Measurements from ENCODE around the gene BARX2. TPM values are rescaled to one million over a fixed set of nuclear protein-coding genes. Genes with fewer than 3 reads are reported as not detected.

BARX2 gene
- total RNA-seq, 2 experiments from 2014 or later, result 0.29 to 0.71 TPM

DNA sequence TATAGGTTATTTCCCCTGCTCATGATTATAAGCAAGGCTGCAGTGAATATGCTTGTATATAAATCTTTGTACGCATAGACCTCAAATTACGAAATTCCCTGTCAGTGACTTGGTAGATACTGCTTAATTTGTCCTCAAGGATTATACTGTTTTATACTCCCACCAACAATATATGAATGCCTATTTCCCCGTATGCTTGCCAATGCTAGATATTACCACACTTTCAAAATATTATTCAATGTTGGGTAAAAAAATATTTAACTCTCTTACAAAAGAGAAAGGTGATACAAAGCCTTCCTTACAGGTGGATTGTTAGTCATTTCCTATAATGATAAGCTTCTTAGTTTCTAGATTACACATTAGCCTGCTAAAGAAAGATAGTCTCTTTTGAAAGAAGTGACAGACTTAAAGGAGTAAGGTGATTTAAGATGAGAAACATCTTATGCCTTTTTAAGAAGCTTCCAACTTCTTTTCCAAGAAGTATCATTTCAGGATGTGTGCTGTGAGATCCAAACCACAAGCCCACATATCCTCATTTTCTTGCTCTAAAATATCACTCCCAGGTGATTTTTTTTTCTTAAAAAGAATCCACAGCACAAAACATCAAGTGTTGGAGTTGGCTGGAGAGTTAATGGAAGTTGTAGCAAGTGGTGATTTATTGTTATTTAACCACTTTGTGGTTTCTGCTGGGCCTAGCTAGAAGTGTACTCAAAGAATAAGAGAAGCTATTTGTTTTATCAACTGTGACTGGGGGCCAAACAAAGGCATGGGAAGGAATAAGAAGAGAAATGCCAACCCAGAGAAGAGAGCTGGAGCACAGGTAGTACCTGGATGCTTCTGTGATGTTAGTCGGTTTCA lies 59.2 kb downstream of the BARX2 start:
- CTCF ChIA-PET, result interaction anchor here (1.5 kb wide), 1 partner anchor 315 kb away, joined by 3 read pairs; no protein-coding TSS in a partner anchor
- Mint-ChIP-seq H3K4me1 (ENCODE audit: low read depth) (peaks cover 9% of the 10 kb centered on the region), H3K4me3 (no peak overlapping the region), H3K9me3 (peaks cover 6% of the 10 kb centered on the region), H3K27me3 (peaks cover 12% of the 10 kb centered on the region), H3K36me3 (no peaks in the 10 kb centered on the region), H3K27ac (no peak overlapping the region)
- POLR2A ChIA-PET, result no interaction called here
- DNase-seq, result no peak
- intact Hi-C loops (cut with micrococcal nuclease), result loop anchor here (1.0 to 5.0 kb wide), 3 partner anchors 13 to 202 kb away; partner anchors contain the start of gene BARX2

DNA sequence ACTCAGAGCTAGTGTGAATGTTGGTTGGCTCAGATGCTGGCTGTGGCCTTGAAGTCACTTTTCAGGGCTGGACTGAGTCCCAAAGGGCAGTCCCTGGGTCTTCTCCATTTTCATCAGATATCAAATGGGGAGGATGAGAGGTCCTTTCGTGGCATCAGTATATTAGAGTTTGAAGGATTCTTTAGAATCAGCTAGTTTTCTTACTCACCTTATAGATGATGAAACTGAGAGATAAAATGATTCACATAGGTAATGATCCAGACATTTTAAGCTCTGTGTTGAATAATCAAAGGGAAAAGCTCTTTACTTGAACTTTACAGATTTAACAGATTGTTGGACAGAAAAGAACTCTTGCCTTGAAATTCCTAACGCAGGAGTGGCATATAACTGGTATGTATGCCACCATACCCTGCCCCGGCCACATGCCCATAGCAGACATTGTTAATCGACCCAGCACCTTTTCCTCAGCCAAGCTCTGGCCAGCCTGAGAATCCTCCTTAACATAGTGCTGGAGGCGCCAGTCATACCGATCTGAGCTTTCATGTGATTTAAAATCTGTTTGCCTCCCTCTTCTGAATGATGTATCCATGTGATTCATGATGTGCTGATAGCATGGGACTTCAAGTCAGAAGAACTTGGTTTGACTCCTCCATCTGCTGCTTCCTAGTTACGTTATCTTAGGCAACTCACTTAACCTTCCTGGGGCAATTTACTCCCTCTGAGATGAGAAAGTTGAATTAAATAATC lies 60.0 kb downstream of the BARX2 start:
- Mint-ChIP-seq H3K27ac (no peak overlapping the region), H3K4me3 (no peak overlapping the region), H3K9me3 (peaks cover 6% of the 10 kb centered on the region), H3K36me3 (no peaks in the 10 kb centered on the region), H3K4me1 (ENCODE audit: low read depth) (peaks cover 9% of the 10 kb centered on the region), H3K27me3 (peaks cover 13% of the 10 kb centered on the region)
- intact Hi-C loops (cut with micrococcal nuclease), result loop anchor here (1.0 to 5.0 kb wide), 3 partner anchors 13 to 201 kb away; partner anchors contain the start of gene BARX2
- ChIA-PET CTCF (interaction anchor here (1.0 to 1.5 kb wide), 2 partner anchors 11 to 315 kb away, joined by 3 read pairs; no protein-coding TSS in a partner anchor), POLR2A (no interaction called here)
- no peak for DNase-seq

DNA sequence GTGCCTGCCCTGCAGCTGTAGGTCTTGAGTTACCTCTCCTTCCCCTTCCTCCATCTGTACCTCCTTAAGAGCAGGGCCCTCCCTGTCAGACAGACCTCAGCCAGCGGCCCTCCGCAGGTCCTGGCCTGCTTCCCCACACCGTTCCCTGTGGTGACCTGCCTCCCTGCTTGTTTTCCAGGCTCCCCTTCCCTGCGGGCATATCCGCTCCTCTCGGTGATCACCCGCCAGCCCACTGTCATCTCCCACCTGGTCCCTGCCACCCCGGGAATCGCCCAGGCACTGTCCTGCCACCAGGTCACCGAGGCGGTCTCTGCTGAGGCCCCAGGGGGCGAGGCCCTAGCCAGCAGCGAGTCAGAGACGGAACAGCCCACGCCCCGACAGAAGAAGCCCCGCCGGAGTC lies 60.9 kb downstream of the BARX2 start:
- POLR2A ChIA-PET, result no interaction called here
- Mint-ChIP-seq H3K27ac (no peak overlapping the region), H3K9me3 (no peaks in the 10 kb centered on the region), H3K27me3 (peaks cover 11% of the 10 kb centered on the region), H3K36me3 (no peaks in the 10 kb centered on the region), H3K4me3 (no peak overlapping the region), H3K4me1 (ENCODE audit: low read depth) (peaks cover 9% of the 10 kb centered on the region)
- DNase-seq, result no peak
- intact Hi-C loops (cut with micrococcal nuclease), result loop anchor here (5.0 kb wide), 1 partner anchor 59 kb away; the partner anchor contains the start of gene BARX2
- CTCF ChIA-PET, result interaction anchor here (0.6 to 1.5 kb wide), 2 partner anchors 178 to 314 kb away, joined by 3 read pairs; no protein-coding TSS in a partner anchor

DNA sequence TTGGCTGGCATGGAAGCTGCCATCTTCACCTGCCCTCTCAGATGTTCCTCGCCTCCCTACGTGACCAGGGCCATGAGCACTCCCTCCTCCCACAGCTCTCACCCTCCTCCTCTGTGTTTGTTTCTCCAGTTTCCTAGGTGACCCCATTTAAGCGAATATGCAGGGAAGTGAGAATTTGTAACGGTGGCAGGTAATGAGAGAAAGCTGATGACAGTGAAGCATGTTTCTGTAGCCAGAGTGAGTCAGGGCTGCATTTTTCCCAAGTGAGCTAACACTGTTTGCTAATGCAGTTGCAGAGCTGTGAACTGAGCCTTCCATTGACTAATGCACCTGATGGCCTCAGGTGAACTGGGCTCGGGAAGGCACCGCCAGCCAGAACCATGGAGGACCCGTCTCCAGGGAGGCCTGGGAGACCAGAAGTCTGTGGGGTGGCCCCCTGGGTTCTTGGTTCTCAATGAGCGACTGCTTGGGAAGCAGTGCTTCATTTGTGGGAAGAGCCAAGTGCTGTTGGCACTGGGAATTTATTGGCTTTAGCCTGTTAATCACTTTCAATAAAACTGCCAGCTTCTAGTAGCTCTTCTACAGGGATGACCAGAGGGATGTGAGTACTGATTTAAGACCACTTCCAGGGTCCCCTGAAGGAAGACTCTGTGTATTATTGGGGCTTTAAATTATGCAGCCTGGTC lies 64.5 kb downstream of the BARX2 start:
- CTCF ChIA-PET, result no interaction called here
- no peak overlapping the region for H3K27ac Mint-ChIP-seq

DNA sequence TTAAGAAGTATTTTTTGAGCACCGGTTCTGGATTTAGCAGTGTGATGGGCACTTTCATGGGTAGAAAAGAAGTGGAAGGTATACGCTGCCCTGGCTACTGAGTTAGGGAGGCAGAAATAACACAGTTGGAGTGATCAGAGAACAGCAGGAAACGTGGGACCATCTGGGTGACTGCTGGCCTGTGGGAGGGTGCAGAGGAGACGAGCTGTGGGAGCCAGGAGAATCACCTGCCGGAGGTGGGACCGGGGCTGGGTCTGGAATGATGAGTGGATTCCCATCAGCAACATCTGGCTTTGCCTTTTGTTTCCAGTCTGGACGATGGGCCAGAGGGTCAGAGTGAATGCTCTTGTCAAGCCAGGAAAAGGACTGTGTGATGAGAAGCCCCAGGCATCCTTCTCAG lies 66.5 kb downstream of the BARX2 start:
- H3K27ac Mint-ChIP-seq, result no peak overlapping the region
- no peak overlapping the region for H3K4me3 Mint-ChIP-seq
- peaks cover under 1% of the 10 kb centered on the region for H3K4me1 Mint-ChIP-seq (ENCODE audit: low read depth)
- POLR2A ChIA-PET, result no interaction called here
- H3K36me3 Mint-ChIP-seq, result no peaks in the 10 kb centered on the region
- CTCF ChIA-PET, result no interaction called here
- H3K27me3 Mint-ChIP-seq, result peaks cover 12% of the 10 kb centered on the region
- intact Hi-C loops (cut with micrococcal nuclease), result no loop called here
- H3K9me3 Mint-ChIP-seq, result no peaks in the 10 kb centered on the region
- DNase-seq, result no peak

More for the DNA sequence above, 64.5 kb downstream of the BARX2 start:
- POLR2A ChIA-PET, result no interaction called here
- Mint-ChIP-seq H3K27me3 (peaks cover 9% of the 10 kb centered on the region), H3K9me3 (no peaks in the 10 kb centered on the region), H3K36me3 (no peaks in the 10 kb centered on the region), H3K4me3 (no peak overlapping the region), H3K4me1 (ENCODE audit: low read depth) (peaks cover 4% of the 10 kb centered on the region)
- no peak for DNase-seq
- intact Hi-C loops (cut with micrococcal nuclease), result no loop called here

DNA sequence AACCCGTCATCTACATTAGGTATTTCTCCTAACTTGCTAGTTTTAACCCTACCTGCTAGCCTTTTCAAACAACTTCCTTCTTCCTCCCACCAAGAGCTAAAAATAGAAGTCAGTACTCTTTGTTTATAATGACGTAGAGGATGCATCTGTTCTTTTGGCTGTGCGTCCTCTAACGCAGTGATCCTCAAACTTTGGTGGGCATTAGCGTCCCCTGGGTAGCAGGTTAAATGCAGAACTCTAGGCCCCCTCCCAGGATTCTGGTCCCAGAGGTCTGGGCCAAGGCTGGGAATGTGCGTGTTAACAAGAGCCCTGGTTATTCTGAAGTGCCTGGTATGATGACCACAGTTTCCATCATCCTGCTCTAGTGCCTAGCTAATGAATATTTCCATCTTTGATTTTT lies 67.6 kb downstream of the BARX2 start:
- ChIA-PET POLR2A (no interaction called here), CTCF (no interaction called here)
- intact Hi-C loops (cut with micrococcal nuclease), result no loop called here
- Mint-ChIP-seq H3K9me3 (peaks cover 7% of the 10 kb centered on the region), H3K27ac (no peak overlapping the region), H3K36me3 (no peaks in the 10 kb centered on the region), H3K4me3 (no peak overlapping the region), H3K27me3 (peaks cover 16% of the 10 kb centered on the region), H3K4me1 (ENCODE audit: low read depth) (peaks cover 8% of the 10 kb centered on the region)
- DNase-seq, result no peak

DNA sequence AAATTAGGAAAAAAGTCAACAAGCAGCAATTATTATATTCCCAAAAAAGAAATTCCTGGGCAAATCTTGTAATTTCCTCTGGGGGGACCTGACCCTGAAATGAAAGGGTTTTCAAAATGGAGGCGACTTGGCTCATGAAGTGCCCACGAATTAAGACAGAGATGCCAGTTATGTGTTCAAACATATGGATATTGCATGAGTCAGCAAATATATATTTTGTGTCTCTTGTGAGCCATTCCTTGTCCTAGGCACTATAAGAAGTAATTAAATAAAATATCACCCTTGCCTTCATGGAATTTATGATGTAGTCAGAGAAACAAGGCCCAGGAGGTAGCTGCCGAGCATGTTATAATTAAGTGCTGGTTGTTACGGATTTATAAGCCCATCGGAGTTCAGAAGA lies 68.6 kb downstream of the BARX2 start:
- ChIA-PET CTCF (no interaction called here), POLR2A (no interaction called here)
- peaks cover 8% of the 10 kb centered on the region for H3K4me1 Mint-ChIP-seq (ENCODE audit: low read depth)
- H3K9me3 Mint-ChIP-seq, result peaks cover 8% of the 10 kb centered on the region
- DNase-seq, result no peak
- H3K4me3 Mint-ChIP-seq, result no peak overlapping the region
- intact Hi-C loops (cut with micrococcal nuclease), result no loop called here
- peaks cover 12% of the 10 kb centered on the region for H3K27me3 Mint-ChIP-seq
- H3K36me3 Mint-ChIP-seq, result no peaks in the 10 kb centered on the region
- H3K27ac Mint-ChIP-seq, result no peak overlapping the region

DNA sequence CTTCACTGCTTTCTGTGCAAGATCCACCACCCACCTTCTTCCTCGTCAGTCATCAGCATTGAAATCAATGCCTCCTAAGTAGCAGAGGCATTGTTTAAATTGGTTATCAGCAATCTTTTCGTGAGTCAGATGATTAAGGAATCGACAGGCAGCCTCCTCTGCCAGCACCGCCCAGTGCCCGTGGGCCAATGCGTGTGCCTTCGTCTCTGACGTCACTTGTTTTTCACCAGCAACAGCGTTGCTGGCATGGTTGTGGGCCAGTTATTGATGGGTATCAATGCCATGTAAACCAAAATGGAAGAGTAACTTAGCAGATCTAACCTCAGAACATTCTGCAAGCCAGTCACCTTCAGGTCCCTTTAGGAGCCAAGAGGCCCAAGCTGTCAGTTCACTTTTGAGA lies 69.6 kb downstream of the BARX2 start:
- intact Hi-C loops (cut with micrococcal nuclease), result loop anchor here (5.0 kb wide), 1 partner anchor 197 kb away; no protein-coding TSS in a partner anchor
- H3K36me3 Mint-ChIP-seq, result no peaks in the 10 kb centered on the region
- H3K9me3 Mint-ChIP-seq, result peaks cover 8% of the 10 kb centered on the region
- DNase-seq, result no peak
- no peak overlapping the region for H3K4me3 Mint-ChIP-seq
- ChIA-PET CTCF (no interaction called here), POLR2A (no interaction called here)
- peaks cover 10% of the 10 kb centered on the region for H3K27me3 Mint-ChIP-seq
- H3K4me1 Mint-ChIP-seq (ENCODE audit: low read depth), result peaks cover 8% of the 10 kb centered on the region
- H3K27ac Mint-ChIP-seq, result no peak overlapping the region

DNA sequence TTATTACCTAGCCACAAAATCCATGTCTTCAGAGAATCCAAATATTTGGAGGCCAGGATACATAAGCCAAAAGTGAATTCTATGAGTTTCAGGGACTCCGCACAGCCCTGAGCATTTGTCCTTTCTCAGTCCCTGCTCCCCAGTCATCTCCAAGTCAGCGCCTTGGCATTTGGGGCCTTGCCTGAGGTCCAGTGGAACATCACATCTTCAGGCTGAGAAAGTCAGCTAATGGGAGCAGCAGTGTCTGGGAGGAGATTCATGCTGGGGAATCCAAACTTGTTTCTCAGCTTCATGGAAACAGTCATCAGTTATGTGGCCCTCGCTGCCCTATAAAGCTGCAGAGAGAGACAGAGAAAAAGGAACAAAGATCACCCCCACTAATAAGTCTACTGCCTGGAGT lies 70.9 kb downstream of the BARX2 start:
- H3K4me1 Mint-ChIP-seq (ENCODE audit: low read depth), result peaks cover 8% of the 10 kb centered on the region
- H3K9me3 Mint-ChIP-seq, result peaks cover 8% of the 10 kb centered on the region
- intact Hi-C loops (cut with micrococcal nuclease), result loop anchor here (5.0 kb wide), 1 partner anchor 196 kb away; no protein-coding TSS in a partner anchor
- H3K27ac Mint-ChIP-seq, result no peak overlapping the region
- peaks cover 9% of the 10 kb centered on the region for H3K27me3 Mint-ChIP-seq
- no peak overlapping the region for H3K4me3 Mint-ChIP-seq
- DNase-seq, result no peak
- CTCF ChIA-PET, result interaction anchor here (0.8 to 1.8 kb wide), 2 partner anchors 11 to 249 kb away, joined by 3 to 4 read pairs; no protein-coding TSS in a partner anchor
- POLR2A ChIA-PET, result no interaction called here
- no peaks in the 10 kb centered on the region for H3K36me3 Mint-ChIP-seq

DNA sequence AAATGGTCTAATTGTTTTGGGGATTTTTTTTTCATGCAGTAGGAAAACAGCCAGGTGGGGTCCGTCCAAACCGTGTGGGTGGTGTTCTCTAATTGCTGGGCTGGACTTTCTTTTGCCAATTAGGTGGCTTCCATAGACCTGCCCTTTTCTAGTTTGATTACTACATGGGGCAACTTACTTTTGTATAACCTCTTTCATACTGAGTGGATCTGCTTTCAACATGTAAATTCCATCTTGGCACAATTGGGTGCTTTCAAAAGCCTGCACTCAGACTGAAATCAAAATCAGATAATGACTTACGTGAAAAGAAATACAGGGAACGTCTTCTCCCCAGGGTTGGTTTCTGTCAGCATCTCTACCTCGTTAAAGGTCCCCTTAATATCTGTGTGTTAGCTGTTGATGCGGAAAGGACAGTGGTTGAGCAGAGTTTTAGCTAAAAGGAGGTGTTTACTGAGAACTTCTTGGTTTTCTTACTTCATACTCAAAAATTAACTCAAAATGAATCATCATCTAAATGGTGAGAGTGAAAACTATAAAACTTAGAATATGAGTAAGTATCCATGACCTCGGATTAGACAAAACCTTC lies 72.1 kb downstream of the BARX2 start:
- Mint-ChIP-seq H3K27me3 (peaks cover 8% of the 10 kb centered on the region), H3K36me3 (no peaks in the 10 kb centered on the region), H3K27ac (no peak overlapping the region), H3K4me1 (ENCODE audit: low read depth) (peaks cover 8% of the 10 kb centered on the region), H3K9me3 (peaks cover 8% of the 10 kb centered on the region), H3K4me3 (no peak overlapping the region)
- ChIA-PET CTCF (interaction anchor here (1.8 kb wide), 1 partner anchor 247 kb away, joined by 4 read pairs; no protein-coding TSS in a partner anchor), POLR2A (no interaction called here)
- no peak for DNase-seq
- intact Hi-C loops (cut with micrococcal nuclease), result loop anchor here (1.0 to 5.0 kb wide), 2 partner anchors 12 to 195 kb away; no protein-coding TSS in a partner anchor

DNA sequence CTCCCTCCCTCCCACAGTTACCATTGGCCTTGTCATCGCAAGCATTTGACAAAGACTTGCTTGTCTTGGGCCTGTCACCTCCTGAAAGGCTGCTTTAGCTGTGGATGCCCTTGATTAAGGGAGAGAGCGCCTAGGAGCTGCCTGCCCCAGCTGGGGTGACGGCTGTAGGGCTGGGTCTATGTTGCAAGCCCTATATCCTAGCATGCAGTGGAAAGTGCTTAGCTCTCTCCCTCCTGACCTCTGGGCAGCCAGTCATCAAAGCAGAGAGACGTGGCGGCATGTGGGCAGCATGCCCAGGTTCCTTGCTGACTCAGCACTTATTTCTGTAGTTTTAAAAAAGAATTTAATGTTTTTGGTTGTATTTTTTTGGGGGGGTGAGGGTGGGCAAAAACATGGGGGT lies 75.9 kb downstream of the BARX2 start:
- Mint-ChIP-seq H3K4me1 (ENCODE audit: low read depth) (peaks cover 8% of the 10 kb centered on the region), H3K36me3 (no peaks in the 10 kb centered on the region), H3K9me3 (peaks cover 8% of the 10 kb centered on the region), H3K27me3 (peaks cover 4% of the 10 kb centered on the region), H3K4me3 (no peak overlapping the region), H3K27ac (no peak overlapping the region)
- DNase-seq, result no peak
- ChIA-PET CTCF (no interaction called here), POLR2A (no interaction called here)
- intact Hi-C loops (cut with micrococcal nuclease), result no loop called here
